Panc1 (cell line): ENCODE data around the gene LCE1B. TPM values are rescaled to one million over a fixed set of nuclear protein-coding genes. Genes with fewer than 3 reads are reported as not detected.

Source experiments
- ATAC-seq: fragments of 200-7000 bp; cut with Tn5 transposase; 2 replicates; pipeline ENCODE4 v1.9.1; 2020; ENCODE audit warnings: mild to moderate bottlenecking, moderate library complexity
- BruUV-seq: library from RNA; stranded (reverse); fragments of 400-500 nt; replicated peaks from 2 replicates; lab custom pipeline; 2021; lab: Mats Ljungman, UMichigan
- CTCF ChIA-PET: fragments of 300-600 bp; sonication (Branson Sonifier 250); formaldehyde crosslinking; loops from one replicate; lab custom pipeline; 2022; ENCODE audit warnings: antibody characterized with exemption; lab: Charles Lee
- POLR2A ChIA-PET: fragments of 300-600 bp; sonication (Branson Sonifier 250); formaldehyde crosslinking; loops from one replicate; lab custom pipeline; 2022; ENCODE audit warnings: antibody characterized with exemption; lab: Charles Lee
- DNase-seq: peaks from one replicate; pipeline ENCODE4 v3.0.0-alpha.2; 2010; ENCODE audit warnings: low read depth, low spot score
- H3K27ac ChIP-seq: 2 replicates; pipeline ENCODE4 v1.5.1; 2011; ENCODE audit warnings: mild to moderate bottlenecking, low read length, inconsistent platforms
- H3K27me3 ChIP-seq: fragments of 200-500 bp; sonication (Bioruptor generic); 2 replicates; pipeline ENCODE4 v1.6.0; 2014; ENCODE audit warnings: low read length, inconsistent platforms; ENCODE audit not compliant: control insufficient read depth, insufficient read depth
- H3K36me3 ChIP-seq: fragments of 200-500 bp; sonication (Bioruptor generic); 2 replicates; pipeline ENCODE4 v1.5.1; 2014; ENCODE audit warnings: inconsistent platforms, mild to moderate bottlenecking, low read length, moderate library complexity; ENCODE audit not compliant: control insufficient read depth, insufficient read depth
- H3K4me1 ChIP-seq: 2 replicates; pipeline ENCODE4 v1.5.1; 2011; ENCODE audit warnings: inconsistent platforms, mild to moderate bottlenecking, low read length, moderate library complexity; ENCODE audit not compliant: control insufficient read depth, insufficient read depth
- H3K4me3 ChIP-seq, 2 experiments: 2 replicates each; pipeline ENCODE4 v1.5.1; 2011 to 2012; ENCODE audit warnings: low read depth in 2 of 2, low read length in 2 of 2, mild to moderate bottlenecking in 2 of 2, inconsistent platforms in 1 of 2, moderate library complexity in 1 of 2
- H3K9me3 ChIP-seq: fragments of 200-500 bp; sonication (Bioruptor generic); 2 replicates; pipeline ENCODE4 v1.5.1; 2014; ENCODE audit warnings: low read depth, mild to moderate bottlenecking, inconsistent platforms, low read length, moderate library complexity; ENCODE audit not compliant: control insufficient read depth, insufficient read depth
- CTCF ChIP-seq: fragments of 450-650 bp; IDR thresholded peaks from 2 replicates; pipeline ENCODE4 v1.5.1; 2017; ENCODE audit warnings: mild to moderate bottlenecking
- POLR2AphosphoS5 ChIP-seq: IDR thresholded peaks from 2 replicates; pipeline ENCODE4 v1.6.1; 2012; ENCODE audit warnings: mild to moderate bottlenecking, low read depth, low read length, moderate library complexity
- REST ChIP-seq, 2 experiments: IDR thresholded peaks; 2 replicates each; pipeline ENCODE4 v1.6.1; 2011 to 2012; ENCODE audit warnings: low read depth in 2 of 2, control low read depth in 1 of 2, low read length in 1 of 2, mild to moderate bottlenecking in 1 of 2, moderate library complexity in 1 of 2; ENCODE audit not compliant: insufficient read depth in 1 of 2
- SIN3A ChIP-seq: IDR thresholded peaks from 2 replicates; pipeline ENCODE4 v1.6.1; 2012; ENCODE audit warnings: low read depth, mild to moderate bottlenecking, low read length, moderate library complexity, borderline replicate concordance; ENCODE audit not compliant: insufficient read depth
- TCF7L2 ChIP-seq: IDR thresholded peaks from 2 replicates; pipeline ENCODE4 v1.6.1; 2011; ENCODE audit warnings: mild to moderate bottlenecking, low read depth, low read length, inconsistent platforms
- in situ Hi-C: cut with HindIII; loops from 2 replicates; pipeline ENCODE4 v1.10.0; 2016; ENCODE audit warnings: low sequenced_read_pairs, low pct_unique_long_range_greater_than_20kb
- intact Hi-C: fragments of 100-400 bp; cut with micrococcal nuclease; formaldehyde crosslinking; loops from one replicate; pipeline ENCODE4 v1.10.0; 2022; ENCODE audit not compliant: unreplicated experiment
- total RNA-seq: library from RNA; stranded (reverse); gene quantifications from one replicate; pipeline ENCODE4 v1.2.1, GENCODE V29; 2021; ENCODE audit not compliant: unreplicated experiment

LCE1B gene
- total RNA-seq, 1 experiment from 2014 or later: not detected

DNA sequence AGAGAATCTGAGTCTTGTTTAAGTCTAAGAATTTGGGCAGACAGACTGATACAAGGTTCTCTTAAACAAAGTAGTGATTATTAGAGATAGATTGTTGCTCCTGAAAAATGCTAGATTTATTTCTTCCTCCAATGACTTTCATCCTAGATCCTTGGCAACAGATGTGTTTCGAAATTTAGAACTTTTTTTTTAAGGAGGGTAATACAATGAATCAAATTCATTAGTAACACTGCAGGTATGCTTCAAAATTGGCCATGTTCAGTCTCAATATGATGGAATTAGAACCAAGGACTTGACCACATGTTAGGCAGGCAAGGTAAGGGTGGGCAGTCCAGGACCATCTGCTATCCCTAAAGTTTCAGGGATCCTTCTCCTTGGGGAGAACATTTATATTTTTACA is 41.4 kb upstream of the LCE1B start:
- POLR2A ChIA-PET: no interaction called here

GRCh38 chr1:152774875-152775274 is 36.9 kb upstream of the LCE1B start, which contains the start of gene LCE1F:
TSS of gene LCE1F (plus strand) at chr1:152775140. CDS start at chr1:152776372, 1,232 bp downstream.
- POLR2A ChIA-PET: no interaction called here
- BruUV-seq: no TSS peak
- in situ Hi-C loops: no loop called here

More for the DNA sequence above, 41.4 kb upstream of the LCE1B start:
- intact Hi-C loops: no loop called here
- no peaks in the 10 kb centered on the region for H3K27me3 ChIP-seq
- H3K27ac ChIP-seq: no peak overlapping the region
- BruUV-seq: no TSS peak
- CTCF ChIA-PET: no interaction called here
- no peak for TF ChIP-seq POLR2AphosphoS5
- TF ChIP-seq CTCF: no peak
- TF ChIP-seq REST (IDR thresholded peaks at IDR 0.05; ENCODE audit: insufficient read depth in 1 of 2, low read depth in 2 of 2, low read length in 1 of 2): no peak
- no peak for TF ChIP-seq SIN3A
- TF ChIP-seq TCF7L2: no peak
- H3K4me3 ChIP-seq: no peak overlapping the region
- DNase-seq (no peak), ATAC-seq (no peak)
- in situ Hi-C loops: no loop called here
- H3K36me3 ChIP-seq: no peaks in the 10 kb centered on the region
- H3K4me1 ChIP-seq: no peaks in the 10 kb centered on the region
- no peaks in the 10 kb centered on the region for H3K9me3 ChIP-seq

More at GRCh38 chr1:152774875-152775274, 36.9 kb upstream of the LCE1B start, which contains the start of gene LCE1F:
- TF ChIP-seq CTCF (no peak), POLR2AphosphoS5 (no peak), TCF7L2 (no peak), REST (IDR thresholded peaks at IDR 0.05; ENCODE audit: insufficient read depth in 1 of 2, low read depth in 2 of 2, low read length in 1 of 2) (no peak), SIN3A (no peak)
- ATAC-seq (no peak), DNase-seq (no peak)
- Histone ChIP-seq H3K4me1 (no peaks in the 10 kb centered on the region), H3K27me3 (no peaks in the 10 kb centered on the region), H3K27ac (no peak within 1 kb of the TSS), H3K4me3 (no peak within 1 kb of the TSS), H3K9me3 (no peaks in the 10 kb centered on the region), H3K36me3 (no peaks in the 10 kb centered on the region)
- intact Hi-C loops: no loop called here
- CTCF ChIA-PET: no interaction called here
